Measurements from ENCODE around the gene IL1B. TPM values are rescaled to one million over a fixed set of nuclear protein-coding genes. Genes with fewer than 3 reads are reported as not detected.

The IL1B gene
- total and polyA plus RNA-seq, 12 donors: 0.14 to 10.3 (median 0.64) TPM; not detected in 1

DNA sequence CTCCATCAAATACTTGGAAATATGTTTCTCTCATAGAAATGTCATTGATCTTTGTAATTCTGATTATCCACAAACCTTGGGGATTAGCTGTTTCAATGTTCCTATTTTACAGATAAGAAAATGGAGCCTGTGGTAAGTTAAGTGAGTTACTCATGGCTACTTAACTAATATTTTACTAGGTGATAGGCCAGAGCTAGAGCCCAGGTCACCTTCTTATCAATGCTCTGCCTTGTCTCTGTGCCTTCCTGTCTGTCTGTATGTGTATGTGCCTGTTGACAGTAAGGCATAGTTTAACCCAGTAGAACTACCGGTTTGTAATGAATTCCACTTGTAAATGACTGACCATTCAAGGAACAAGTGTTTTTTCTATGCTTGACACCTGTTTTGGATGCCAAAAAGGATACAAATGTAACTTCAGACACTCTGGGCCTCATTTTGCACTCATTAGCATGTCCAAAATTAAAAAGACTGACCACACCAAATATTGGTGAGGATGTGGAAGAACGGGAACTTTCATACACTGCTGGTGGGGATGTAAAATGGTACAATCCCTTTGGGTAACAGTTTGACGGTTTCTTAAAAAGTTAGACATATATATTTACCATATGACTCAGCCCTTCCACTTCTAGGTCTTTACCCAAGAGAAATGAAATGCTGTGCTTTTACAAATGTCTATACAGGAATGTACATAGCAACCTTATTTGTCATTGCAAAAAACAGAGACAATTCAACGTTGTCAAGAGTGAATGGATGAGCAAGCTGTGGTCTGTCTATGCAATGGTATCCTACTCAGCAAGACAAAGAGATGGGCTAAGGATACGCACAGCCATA, 32.7 kb downstream of the IL1B start:
- DNase-seq (no peak), ATAC-seq (no peak)
- H3K9me3 ChIP-seq: peaks cover 0 to 23% (median 0%) of the 10 kb centered on the region in 11 donors
- H3K4me3 ChIP-seq: no peak overlapping the region
- H3K4me1 ChIP-seq: peaks cover 0 to 6% (median 0%) of the 10 kb centered on the region in 9 donors
- no peaks in the 10 kb centered on the region for H3K27me3 ChIP-seq
- WGBS, 2 donors: 71 to 73% methylated on average over 5 of the region's 5 CpGs
- intact Hi-C loops (cut with DNase I): no loop called here
- TF ChIP-seq, protein P1, sequence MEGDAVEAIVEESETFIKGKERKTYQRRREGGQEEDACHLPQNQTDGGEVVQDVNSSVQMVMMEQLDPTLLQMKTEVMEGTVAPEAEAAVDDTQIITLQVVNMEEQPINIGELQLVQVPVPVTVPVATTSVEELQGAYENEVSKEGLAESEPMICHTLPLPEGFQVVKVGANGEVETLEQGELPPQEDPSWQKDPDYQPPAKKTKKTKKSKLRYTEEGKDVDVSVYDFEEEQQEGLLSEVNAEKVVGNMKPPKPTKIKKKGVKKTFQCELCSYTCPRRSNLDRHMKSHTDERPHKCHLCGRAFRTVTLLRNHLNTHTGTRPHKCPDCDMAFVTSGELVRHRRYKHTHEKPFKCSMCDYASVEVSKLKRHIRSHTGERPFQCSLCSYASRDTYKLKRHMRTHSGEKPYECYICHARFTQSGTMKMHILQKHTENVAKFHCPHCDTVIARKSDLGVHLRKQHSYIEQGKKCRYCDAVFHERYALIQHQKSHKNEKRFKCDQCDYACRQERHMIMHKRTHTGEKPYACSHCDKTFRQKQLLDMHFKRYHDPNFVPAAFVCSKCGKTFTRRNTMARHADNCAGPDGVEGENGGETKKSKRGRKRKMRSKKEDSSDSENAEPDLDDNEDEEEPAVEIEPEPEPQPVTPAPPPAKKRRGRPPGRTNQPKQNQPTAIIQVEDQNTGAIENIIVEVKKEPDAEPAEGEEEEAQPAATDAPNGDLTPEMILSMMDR (IDR thresholded peaks at IDR 0.05): no peak
- no peaks in the 10 kb centered on the region for H3K36me3 ChIP-seq
- H3K27ac ChIP-seq: no peak overlapping the region

DNA sequence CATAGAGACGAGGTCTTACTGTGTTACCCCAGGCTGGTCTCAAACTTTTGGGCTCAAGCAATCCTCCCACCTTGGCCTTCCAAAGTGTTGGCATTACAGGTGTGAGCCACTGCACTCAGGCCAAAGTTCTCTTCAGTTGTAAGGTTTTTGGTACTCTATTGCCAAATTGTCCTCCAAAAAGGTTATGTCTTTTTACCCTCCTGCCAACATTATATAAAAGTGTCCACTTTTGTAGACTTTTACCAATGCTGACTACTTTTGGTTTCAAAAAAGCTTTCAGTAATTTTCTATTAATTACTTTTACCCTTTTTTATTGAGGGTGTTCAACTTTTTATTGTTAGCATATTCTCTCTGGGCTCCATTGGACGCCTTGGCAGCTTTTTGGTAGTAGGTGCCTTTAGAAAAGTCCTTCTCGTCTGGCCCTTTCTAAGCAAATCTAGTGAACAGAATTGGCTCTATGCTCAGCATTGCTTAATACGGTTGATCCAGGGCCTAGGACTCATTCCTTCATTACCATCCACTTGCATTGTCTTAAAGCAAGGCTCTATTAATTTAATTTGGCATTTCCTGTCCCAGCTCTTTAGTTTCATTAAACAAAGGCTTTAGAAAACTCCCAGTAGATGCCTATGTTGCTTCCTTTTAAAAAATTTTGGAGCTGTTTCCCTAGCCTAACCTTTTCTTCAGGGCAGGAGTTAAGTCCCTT, 35.5 kb downstream of the IL1B start:
- Histone ChIP-seq H3K27ac (no peak overlapping the region), H3K36me3 (no peaks in the 10 kb centered on the region), H3K4me1 (peaks cover 0 to 6% (median 0%) of the 10 kb centered on the region in 9 donors), H3K9me3 (peaks cover 0 to 9% (median 0%) of the 10 kb centered on the region in 11 donors), H3K4me3 (no peak overlapping the region), H3K27me3 (peaks cover 0 to 6% (median 0%) of the 10 kb centered on the region in 7 donors)
- ATAC-seq (no peak), DNase-seq (no peak)
- intact Hi-C loops (cut with DNase I): no loop called here
- TF ChIP-seq, protein P1 (IDR thresholded peaks at IDR 0.05): no peak
- 86 to 91% methylated on average over 4 of the region's 4 CpGs for WGBS, 2 donors

DNA sequence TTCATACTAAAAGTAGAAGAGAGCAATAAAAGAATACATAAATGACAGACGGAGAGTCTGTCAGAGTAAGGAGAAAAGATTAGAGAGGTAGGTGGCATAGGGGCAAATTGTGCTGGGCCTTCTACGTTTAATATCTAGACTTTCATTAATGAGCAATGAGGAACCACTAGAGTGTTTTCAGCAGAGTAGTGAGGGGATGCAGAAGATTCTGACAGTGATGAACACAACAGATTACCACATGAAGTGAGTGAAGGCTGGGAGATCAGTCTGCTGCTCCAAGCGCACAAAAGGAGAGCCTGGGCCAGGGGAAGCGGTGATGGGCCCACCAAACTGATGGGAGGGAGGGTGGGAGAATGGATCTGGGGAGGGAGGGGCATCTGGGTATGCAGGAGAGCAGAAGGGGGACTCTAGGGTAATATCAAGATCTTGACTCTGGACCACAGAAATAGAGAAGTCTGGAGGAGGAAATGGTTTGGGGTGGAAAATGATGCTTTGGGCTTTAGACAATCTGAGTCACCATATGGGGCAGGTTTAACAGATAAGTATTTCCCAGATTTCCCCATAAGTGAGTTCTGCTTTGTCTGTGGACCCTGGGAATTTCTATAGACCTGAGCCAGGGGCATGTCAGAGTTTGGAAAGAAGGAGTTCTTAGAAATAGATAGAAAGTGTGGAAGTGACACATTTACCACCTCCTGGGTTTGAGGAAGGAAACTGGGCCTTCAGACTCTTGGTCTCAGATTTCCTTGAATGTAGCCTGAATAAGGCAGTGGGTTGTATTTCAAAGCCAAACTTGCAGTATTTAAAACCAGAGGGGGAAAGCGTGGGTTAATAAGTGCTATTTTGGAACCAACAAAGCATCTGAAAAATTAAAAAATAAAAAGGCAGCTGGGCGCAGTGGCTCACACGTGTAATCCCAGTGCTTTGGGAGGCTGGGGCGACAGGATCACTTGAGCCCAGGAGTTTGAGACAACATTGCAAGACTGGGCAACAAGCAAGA, 37.3 kb downstream of the IL1B start:
- DNase-seq: no peak
- Histone ChIP-seq H3K9me3 (peaks cover 0 to 9% (median 0%) of the 10 kb centered on the region in 11 donors), H3K4me3 (no peak overlapping the region), H3K36me3 (no peaks in the 10 kb centered on the region), H3K27ac (no peak overlapping the region), H3K4me1 (peaks cover 0 to 21% (median 0%) of the 10 kb centered on the region in 9 donors), H3K27me3 (peaks cover 0 to 6% (median 0%) of the 10 kb centered on the region in 7 donors)
- no peak for ATAC-seq
- 79 to 86% methylated on average over 8 of the region's 8 CpGs for WGBS, 2 donors
- TF ChIP-seq, protein P1 (IDR thresholded peaks at IDR 0.05): no peak
- intact Hi-C loops (cut with DNase I): no loop called here
